ENCODE results near the gene SEMA3B.

DNA sequence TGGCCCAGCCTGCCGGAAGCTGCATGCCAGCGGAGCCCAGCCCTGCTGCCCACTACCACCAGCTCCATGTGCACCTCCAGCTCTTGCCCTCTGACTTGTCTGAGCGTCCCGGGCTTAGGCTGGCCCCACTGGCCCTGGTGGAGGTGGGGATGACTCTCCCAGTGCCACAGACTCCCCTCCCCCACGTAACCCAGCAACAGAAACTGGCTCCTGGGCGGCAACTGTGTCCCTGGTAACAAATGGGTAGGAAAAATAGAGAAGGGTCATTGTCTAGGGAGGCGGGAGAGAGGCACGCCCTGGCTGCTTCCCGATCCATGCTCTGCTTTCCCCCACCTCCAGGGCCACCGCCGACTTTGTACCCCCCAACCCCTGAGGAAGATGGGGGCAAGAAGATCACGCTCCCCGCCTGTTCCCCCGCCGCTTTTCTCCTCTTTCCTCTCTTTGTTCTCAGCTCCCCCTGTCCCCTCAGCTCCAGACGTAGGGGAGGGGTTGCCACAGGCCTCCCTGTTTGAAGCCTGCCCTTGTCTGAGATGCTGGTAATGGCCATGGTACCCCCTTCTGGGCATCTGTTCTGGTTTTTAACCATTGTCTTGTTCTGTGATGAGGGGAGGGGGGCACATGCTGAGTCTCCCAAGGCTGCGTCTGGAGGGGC, 10.8 kb upstream of the SEMA3B start:
- TF ChIP-seq POLR2A (IDR thresholded peaks at IDR 0.05) (no peak), EP300 (IDR thresholded peaks at IDR 0.05; ENCODE audit: low read depth) (no peak)
- TF ChIP-seq, protein P1, sequence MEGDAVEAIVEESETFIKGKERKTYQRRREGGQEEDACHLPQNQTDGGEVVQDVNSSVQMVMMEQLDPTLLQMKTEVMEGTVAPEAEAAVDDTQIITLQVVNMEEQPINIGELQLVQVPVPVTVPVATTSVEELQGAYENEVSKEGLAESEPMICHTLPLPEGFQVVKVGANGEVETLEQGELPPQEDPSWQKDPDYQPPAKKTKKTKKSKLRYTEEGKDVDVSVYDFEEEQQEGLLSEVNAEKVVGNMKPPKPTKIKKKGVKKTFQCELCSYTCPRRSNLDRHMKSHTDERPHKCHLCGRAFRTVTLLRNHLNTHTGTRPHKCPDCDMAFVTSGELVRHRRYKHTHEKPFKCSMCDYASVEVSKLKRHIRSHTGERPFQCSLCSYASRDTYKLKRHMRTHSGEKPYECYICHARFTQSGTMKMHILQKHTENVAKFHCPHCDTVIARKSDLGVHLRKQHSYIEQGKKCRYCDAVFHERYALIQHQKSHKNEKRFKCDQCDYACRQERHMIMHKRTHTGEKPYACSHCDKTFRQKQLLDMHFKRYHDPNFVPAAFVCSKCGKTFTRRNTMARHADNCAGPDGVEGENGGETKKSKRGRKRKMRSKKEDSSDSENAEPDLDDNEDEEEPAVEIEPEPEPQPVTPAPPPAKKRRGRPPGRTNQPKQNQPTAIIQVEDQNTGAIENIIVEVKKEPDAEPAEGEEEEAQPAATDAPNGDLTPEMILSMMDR (IDR thresholded peaks at IDR 0.05), result no peak
